CD4-positive, alpha-beta T cell treated with Interleukin-1 beta for 1 hour (primary cell): ENCODE results near the gene LRP4.

Experiments used
- DNase-seq, 2 donors: peaks; one replicate each; pipeline ENCODE4 v3.0.0-alpha.2; 2020 to 2022

LRP4 gene

DNA sequence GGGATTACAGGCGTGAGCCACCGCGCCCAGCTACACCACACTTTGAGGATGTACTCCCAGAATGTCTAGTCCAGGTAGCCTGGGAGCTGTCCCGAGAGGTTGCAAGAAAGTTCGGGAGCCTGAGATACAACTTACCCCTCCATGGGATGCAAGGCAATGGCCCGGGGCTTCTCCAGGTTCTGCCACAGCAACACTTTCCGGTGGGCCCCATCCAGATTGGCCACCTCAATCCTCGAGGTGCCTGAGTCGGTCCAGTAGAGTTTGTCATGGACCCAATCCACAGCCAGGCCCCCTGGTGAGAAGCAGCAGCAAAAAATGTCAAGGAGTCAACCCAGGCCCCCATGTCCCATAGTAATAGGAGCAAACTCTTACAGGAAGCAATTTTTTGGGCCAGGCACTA, 25.5 kb downstream of the LRP4 start:
- no peak for DNase-seq

DNA sequence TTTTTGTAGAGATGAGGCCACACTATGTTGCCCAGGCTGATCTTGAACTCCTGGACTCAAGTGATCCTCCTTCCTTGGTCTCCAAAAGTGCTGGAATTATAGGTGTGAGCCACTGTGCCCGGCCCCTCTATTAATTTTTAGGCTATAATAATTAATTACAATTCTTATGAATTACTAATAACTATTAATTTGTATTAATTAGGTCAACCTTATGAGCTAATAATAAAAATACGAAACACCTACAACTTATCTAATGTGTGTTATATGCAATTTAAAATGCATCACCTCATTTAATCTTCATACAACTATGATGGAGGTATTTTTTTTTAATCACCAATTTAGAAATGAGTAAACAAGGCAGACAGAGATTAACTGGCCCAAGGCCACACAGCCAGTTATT, 26.2 kb downstream of the LRP4 start:
- no peak for DNase-seq

DNA sequence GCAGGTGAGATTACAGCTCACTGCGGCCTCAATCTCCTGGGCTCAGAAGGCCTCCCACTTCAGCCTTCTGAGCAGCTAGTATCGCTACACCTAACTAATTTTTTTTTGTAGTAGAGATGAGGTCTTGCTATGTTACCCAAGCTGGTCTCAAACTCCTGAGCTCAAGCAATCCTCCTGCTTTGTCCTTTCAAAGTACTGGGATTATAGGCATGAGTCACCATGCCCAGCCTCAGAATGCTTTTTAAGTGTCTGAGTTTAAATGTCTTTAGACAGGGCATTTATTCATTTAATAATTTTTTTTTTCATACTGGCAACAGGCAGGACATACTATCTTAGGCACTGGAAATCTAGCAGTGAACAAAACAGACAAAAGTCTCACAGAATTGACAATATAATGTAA, 27.7 kb downstream of the LRP4 start:
- DNase-seq = no peak

DNA sequence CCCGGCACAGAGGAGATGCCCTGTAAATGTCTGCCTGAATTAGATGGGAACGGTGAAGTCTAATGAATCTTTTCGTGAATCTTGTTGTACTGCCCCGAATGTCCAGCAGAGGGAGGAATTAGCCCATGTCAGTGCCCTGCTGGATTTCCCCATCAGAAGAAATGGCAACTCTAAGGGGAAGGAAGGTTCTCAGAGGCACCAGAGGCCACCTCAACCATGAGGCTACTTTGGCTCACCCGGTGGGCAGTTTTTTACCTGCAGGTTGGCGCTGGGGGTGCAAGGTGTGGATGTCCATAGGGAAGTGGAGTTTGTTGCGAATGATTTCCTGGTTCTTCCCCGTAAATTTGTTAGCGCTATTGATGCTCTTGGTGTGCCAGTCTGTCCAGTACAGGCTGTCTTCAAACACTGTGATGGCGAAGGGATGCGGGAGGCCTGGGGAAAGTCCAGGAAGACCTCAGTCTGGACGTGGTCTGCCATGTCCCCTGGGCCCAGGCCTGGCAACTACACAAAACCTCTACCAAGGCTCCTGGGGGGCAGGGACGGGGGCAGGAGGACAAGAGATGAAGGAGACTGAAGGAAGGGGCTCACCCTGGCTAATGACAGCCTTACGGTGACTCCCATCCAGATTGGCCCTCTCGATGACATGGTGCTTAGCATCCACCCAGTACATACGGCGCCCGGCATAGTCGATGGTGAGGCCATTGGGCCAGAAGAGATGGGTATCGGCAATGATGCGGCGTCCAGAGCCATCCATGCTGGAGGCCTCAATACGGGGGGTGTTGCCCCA, 28.5 kb downstream of the LRP4 start:
- DNase-seq = peak; percentile 64 to 73

DNA sequence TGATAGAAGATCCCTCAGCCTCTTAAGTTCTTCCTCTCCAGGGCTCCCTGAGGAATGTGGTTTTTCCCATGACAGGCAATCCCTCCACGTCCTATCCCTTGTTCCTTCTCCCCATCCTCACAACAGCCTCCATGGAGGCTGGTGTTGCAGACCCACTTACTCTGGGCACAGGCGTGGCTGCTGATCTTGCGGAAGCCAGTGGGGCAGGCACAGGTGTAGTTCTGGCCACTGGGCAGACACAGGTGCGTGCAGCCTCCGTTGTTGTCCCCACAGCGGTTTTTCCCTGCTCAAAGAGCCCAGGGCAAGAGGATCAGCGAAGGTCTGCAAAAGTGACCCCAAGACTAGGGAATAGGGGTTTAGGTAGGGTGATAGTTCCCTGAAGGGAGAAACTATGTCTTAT, 29.1 kb downstream of the LRP4 start:
- DNase-seq = no peak

DNA sequence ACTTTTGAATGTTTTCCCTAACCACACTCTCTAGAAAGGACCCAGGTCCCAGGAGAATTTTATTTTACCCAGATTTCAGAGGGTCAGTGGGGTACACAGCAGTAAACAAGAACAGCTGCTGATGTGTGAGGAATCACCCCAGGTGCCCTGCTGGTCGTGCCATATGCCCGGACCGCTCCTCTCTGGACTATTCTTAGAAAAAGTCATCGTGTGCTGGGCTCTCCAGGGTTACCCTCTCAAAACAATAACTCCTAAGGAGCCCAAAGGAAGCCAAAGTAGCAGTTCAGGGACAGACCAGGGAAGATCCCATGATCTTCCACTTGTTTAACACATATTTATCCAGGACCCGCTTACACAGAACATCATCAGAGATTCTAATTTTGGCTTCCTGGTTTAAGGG, 29.7 kb downstream of the LRP4 start:
- no peak for DNase-seq

DNA sequence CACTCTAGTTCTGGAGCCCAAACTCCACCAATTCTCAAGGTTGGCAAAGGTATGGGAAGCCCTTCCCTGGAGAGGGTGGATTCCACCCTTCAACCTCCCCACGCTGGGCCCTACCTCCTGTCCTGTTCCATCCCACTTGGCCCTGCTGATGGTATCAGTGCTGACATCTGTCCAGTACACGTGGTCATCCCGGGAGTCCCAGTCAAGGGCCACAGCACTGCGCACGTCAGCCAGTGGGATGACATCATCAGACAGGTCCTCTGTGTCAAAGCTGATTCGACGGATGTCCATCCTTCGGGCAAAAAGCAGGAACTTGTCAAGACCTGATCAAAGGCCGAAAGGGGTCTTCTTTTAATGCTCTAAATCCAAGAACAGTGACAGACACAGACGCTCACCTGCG, 32.1 kb downstream of the LRP4 start:
- no peak for DNase-seq

DNA sequence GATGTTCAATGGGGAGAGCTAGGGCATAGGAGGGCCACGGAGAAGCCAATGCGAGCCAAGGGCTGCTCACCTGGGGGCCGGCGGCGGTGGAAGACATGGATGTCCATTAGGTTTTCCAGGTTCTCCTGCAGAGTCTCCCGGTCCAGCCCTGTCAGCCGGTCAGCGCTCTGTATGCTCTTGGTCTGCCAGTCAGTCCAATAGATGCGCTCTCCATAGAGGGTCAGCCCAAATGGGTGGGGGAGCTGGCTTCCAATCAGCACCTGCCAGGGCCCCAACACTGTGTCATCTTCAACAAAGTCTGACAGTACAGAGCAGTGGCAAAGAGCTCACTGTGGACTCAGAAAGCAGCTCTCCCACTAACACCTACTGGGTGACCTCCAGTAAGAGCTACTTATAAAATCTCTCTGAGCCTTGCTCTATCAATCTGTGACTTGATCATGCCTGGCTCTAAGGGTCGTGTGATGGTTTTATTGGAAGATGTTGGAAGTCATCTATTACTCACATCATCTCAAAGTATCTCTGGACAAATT, 39.2 kb downstream of the LRP4 start:
- DNase-seq = no peak

DNA sequence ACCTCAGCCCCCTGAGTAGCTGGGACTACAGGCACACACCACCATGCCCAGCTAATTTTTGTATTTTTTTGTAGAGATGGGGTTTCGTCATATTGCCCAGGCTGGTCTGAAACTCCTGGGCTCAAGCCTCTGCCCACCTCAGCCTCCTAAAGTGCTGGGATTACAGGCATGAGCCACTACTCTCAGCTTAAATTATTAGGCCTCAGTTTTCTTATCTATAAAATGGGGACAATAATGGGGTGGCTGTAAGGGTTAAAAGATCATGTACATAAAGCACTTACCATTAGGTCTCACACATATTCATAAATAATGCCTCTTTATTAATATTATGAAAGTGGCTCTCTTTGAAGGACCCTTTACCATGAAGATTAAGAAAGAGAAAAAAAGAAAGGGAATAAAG, 40.8 kb downstream of the LRP4 start:
- DNase-seq = no peak

DNA sequence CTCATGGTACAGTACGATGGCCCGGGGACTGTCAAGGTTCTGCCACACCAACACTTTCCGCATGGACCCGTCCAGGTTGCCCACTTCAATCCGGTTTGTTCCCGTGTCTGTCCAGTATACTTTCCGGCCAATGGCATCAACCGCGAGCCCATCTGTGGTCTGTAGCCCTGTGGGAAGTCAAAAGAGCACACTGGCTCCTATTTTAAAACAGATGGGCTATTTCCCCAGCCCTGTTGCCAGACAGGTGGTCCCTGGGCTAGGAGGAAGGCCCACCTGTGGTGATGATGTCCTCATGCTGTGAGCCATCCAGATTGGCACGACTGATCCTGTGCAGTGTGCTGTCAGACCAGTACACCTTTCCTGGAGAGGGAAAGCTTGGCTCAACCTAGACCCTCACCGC, 41.9 kb downstream of the LRP4 start:
- no peak for DNase-seq

DNA sequence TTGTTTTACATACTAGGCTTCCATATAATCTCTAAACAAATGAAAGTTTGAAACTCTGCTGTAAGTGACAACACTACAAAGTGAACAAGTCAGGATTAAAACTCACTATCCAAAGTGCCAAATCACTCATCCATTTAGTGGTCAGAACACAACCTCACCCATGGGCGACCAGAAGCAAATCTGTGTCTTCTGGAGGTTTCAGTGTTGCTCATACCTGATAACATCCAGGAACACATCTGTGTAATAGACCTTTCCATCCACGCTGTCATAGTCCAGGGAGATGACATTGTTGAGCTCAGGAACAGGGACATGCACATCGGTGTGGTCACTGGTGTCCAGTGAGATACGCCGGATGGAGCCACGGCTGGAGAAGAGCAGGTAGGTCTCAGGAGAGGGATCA, 43.8 kb downstream of the LRP4 start:
- no peak for DNase-seq

DNA sequence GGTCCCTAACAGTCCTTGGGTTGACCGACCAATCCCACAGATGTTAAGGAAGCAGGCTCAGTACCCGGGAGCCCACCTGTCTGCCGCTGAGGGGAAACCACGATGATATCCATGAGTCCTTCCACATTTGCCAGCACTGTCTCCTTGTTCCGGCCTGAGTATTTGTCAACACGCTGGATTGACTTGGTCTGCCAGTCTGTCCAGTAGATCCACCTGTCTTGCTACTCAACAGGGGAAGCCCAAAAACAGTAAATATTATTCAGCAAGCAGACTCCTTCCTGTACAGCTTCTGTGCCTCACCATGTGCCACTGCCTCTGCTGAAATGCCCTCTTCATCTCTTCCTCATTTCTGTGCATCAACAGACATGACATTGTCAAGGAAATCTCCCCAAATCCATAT, 49.4 kb downstream of the LRP4 start:
- no peak for DNase-seq

DNA sequence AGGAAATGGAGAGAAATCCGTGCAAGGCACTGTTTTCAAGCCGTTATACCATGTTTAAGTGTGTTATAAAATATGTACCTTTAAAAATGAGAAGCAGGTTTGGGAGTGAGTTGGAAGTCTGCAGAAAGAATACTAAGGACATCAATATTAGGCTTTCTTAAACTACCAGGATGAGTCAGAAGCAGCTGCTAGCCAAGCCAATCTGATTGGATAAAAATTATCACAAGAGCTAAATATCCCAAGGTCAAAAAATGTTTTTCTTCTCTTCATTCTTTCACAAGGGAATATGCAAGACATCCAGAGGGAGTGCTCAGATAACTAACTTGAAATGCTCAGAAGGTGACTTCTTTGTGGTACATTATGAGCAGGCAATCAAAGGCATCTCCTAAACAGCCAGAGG, 53.0 kb downstream of the LRP4 start:
- no peak for DNase-seq

DNA sequence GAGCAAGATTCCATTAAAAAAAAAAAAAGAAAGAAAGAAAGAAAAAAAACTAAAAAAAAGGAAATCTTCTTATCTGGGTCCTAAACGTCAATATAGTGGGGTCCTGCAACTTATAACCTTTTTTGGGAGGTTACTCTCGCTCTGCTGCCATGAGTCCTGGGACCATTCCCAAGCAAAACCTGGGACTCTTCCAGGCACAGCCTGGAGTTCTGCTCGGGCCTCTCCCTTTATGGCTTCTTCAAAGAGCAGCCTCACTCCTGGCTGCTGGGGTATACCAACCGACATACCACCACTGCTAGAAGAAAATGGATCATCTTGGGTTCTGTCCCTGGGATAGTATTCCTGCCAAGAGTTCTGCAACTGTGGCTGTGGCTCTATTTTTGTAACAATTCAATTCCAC, 58.1 kb downstream of the LRP4 start:
- DNase-seq = no peak

DNA sequence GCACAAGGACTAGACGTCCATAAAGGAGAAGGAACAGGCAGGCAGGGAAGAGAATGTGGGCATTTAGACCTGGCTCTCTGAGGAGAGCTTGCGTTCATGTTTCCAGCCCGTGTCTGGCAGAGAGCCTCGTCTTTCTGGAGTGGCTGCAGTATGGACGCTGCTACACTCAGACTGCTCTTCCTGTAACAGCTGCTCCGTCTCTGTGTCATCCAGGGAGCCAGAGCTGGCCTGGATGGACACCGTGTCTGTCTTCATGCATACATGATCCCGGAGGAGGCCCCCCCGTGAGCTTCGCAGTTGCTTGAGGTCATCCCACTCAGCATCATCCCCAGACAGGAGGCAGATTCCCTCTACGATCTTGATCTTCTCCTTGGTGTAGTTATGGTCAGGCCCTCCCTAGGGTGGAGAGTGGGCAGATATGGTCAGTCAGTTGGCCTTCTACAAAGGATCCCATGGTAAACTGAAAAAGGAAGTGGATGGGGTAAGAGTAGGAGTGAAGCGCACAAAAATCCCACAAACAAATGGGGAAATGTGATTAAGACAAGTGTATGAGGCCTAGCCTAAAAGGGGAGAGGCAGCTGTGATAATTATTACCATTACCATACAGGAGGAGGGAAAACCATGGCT, 59.3 kb downstream of the LRP4 start:
- no peak for DNase-seq

DNA sequence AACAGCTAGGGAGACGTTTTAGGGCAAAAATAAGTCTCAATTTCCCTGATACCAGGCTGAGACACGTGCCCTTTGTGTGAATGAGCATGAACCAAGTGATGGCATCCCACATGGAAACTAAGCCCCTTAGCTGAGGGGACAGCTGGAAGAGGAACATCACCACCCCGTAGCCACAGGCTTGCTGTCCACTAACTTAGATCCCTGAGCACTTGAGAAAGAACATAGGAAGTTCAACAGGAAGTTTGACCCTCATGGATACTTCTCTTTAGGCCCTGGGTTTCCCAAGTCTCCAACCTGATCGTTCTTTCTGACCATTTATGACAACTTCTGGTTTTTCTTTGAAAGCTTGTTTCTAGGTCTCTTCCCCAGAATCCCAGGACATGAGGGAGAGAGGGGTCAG, 60.7 kb downstream of the LRP4 start:
- no peak for DNase-seq

DNA sequence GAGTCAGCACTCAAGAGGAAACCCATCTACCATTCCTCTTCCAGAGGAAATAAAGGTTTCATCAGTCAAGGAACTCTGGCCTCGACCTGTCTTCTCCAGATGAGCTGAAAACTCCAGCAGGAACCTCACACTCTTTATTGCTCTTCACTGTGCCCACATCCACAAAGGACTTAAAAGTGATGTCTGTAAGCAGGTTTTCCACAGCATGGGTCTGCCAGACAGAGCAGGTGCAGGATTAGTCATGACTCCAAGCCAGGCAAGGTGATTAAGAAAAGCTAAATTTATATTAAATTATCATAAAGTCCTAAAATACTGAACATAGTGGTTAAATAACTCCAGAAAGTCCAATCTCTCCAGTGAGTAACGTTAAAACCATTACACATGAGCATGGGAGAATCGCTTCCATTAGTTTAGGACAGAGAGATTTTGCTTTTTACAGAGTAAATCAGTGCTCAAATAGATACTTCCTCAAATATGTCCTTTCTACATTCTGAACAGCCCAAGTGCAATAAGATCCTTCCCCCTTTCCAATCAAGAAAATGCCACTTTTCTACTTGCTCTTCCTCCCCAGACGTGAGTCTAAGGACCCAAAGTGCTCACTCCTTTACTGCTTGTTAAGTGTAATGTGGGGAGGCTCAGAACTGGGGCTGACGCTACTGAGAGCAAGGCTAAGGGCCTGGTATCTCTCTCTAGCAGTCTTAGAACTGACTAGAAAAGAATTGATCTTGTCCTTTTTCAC, 61.6 kb downstream of the LRP4 start:
- DNase-seq = no peak

DNA sequence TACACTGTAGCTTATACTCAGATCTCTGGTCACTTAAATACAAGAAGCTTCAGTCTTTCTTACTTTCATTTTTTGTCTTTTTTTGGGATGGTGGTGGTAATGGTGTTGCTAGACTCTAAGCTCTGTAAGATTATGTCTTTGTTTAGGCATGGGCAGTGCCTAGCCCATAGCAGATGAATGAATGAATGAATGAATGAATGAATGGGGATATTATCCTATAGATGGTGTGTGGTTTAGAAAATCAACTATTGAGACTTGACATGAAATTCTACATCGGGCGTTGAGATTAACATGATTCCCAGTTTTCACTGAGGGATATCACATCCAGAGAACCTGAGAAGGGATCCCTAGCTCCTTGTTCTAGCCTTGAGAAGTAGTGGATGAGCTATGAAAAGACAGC, 62.5 kb downstream of the LRP4 start:
- no peak for DNase-seq

DNA sequence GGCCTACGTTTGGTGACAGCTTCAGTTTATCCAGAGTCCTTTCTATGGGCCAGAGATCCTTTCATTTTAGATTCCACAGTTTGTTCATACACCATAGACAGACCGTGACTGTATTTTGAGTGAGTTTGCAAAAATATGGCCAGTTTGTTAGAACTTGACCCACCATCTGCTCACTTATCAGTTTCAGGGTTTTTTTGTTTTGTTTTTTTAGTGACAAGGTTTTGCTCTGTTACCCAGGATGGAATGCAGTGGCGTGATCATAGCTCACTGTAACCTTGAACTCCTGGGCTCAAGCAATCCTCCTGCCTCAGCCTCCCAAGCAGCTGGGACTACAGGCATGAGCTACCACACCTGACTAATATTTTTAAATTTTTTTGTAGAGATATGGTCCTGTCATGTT, 63.2 kb downstream of the LRP4 start:
- no peak for DNase-seq

DNA sequence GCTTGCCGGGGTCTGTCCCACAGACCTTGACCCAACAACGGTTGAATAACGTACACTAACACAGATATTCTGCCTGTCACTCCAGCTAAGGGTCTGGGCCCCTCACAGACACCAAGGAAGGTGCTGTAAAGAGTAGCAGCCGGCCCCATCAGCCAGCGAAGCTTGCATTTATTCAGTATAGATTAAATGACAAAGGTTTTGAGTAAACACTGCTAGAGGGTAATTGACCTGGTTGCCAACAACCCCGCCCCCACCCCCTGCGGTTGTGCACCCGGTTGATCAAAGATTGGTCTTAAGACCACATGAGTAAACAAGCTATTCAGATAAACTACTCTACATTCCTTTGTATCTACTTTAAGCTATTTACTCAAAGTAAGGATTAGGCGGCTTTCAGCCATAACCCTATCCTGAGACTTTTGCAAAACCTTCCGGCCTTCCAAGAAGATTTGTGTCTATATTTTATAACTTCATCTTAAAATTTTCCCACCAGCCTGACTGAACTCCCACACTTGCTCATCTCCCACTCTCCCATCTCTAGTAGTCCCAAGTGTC, 67.4 kb downstream of the LRP4 start:
- no peak for DNase-seq

DNA sequence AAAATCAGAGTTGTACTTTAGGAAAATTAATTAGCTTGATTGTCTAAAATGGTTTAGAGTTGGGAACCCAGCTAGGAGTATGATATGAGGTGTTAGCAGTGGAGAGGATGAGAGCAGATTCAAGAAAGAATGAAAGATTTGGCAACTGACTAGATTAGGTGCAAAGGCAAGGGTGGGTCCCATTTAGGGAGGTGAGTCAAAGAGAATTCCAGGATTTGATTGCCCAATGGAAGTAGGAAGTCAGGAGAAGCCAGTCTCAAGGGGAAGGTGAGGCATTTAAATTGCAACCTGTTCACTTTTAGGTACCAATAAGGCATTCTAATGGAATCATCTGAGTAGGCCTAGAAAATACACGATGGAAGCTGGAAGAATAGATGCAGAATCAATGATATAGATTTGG, 68.7 kb downstream of the LRP4 start:
- DNase-seq = no peak

DNA sequence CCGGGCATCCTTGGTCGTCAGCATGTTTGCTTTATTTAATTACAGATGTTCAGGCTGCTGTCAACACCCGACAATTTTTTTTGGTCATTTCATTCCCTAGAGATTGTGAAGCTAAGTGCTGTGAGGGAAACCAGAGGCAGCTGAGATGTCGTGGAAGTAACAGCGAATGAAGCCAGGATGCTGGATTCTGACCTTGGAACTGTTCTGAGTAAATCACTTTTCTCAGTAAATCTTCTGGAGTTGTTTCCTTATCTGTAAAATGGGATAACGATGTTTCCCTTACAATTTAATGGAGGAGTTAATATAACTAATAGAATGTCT, 71.9 kb downstream of the LRP4 start:
- no peak for DNase-seq

DNA sequence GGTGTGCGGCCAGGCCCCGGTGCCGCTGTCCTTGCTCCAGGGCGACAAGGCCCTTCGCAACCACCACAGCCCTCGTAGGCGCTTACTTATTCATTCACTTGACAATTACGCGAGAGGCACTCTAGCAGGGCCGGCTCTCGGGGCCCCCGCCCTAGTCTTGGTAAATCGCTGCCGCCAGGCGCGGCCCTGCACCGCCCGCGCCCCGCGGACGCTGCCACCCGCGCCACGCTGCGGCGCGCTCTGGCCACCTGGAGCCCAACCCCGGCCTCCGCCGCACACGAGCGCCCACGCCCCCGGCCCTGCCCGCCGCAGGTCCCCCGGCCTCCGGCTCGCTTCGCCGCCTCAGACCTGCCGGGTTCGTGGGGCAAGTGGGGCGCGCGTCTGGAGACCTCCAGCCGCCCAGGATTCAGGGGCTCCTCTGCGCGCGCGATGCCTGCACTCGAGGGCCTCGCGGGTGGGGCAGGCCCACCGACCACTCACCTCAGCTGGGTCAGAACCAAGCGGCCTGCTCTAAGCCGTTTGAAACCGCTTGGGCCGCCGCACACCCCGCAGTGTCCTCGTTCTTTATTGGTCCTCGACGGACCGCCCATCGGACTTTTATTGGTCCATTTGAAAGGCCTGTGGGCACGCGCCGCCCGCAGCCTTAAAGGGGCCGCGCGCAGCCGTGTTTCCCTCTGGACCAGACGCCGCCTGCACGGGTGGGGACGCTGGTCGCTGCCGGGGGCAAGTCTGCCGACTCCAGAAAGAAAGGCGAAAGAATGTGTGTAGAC, 72.4 kb downstream of the LRP4 start, which contains the start of gene CKAP5:
Gene CKAP5 (minus strand): TSS at position 541 of the 770 bp plus-strand sequence. CDS start 25,049 bp downstream, outside the sequence.
- peak; percentile 86 to 89 for DNase-seq
